Hepatocyte (in vitro differentiated cells): ENCODE data around the gene MYADML2.

Source experiments
- CTCF ChIP-seq: fragments of 200-600 bp; sonication (generic); IDR thresholded peaks from 2 replicates; pipeline ENCODE4 v1.5.1; 2016; ENCODE audit warnings: antibody characterized with exemption, mild to moderate bottlenecking; ENCODE audit not compliant: poor library complexity
- EZH2 ChIP-seq: fragments of 200-600 bp; sonication (generic); IDR thresholded peaks from 2 replicates; pipeline ENCODE4 v1.6.1; 2016; ENCODE audit warnings: antibody characterized with exemption, mild to moderate bottlenecking, borderline replicate concordance
- EZH2phosphoT487 ChIP-seq: fragments of 200-600 bp; sonication (generic); IDR thresholded peaks from one replicate; pipeline ENCODE4 v1.6.1; 2018; ENCODE audit warnings: antibody characterized with exemption, mild to moderate bottlenecking, low read depth, moderate library complexity; ENCODE audit not compliant: unreplicated experiment, severe bottlenecking

GRCh38 chr17:81941484-81942166, 5.4 kb downstream of the MYADML2 start:
- no peak for TF ChIP-seq CTCF
- TF ChIP-seq EZH2: no peak
- no peak for TF ChIP-seq EZH2phosphoT487
